ENCODE results near the gene SPNS3. TPM values are rescaled to one million over a fixed set of nuclear protein-coding genes. Genes with fewer than 3 reads are reported as not detected.

SPNS3 gene
- total and polyA plus RNA-seq, 7 donors = 1.6 TPM; not detected in 6

DNA sequence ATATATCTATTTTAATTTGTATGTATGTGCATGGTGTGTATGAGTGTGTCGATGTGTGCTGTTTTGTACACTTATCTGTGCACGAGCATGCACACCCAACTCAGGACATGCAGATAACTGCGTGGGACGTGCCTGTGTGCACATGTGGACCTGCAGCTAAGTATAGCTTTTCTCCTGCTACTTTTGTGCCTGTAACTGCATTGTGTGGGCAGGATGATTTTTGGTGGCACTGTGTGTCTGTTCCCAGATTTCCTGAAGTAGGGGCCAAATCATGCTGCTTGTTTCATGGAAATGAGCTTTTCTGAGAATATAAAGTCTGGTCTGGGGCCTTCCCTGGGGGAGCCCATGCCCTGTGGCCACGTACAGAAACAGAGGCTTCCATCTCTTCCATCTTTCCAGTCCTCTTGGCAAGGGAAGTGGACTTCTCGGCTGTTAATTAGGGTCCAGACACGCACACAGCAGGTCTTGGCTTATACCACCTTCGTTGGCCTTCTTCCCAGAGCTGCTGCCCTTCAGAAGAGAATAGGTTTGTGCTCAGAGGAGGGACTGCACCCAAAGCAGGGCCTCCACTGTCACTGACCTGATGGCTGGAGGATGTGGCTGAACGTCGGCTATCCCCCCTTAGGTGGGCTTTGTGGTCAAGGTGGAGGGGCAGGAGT is 30.2 kb downstream of the SPNS3 start:
- intact Hi-C loops (cut with DNase I) = no loop called here
- no peaks in the 10 kb centered on the region for H3K36me3 ChIP-seq
- DNase-seq = no peak
- H3K9me3 ChIP-seq = peaks cover 0 to 4% (median 0%) of the 10 kb centered on the region in 4 donors
- H3K4me1 ChIP-seq = no peaks in the 10 kb centered on the region
- no peaks in the 10 kb centered on the region for H3K27me3 ChIP-seq
- no peak overlapping the region for H3K4me3 ChIP-seq
- no peak overlapping the region for H3K27ac ChIP-seq
- TF ChIP-seq EP300 (IDR thresholded peaks at IDR 0.05) (no peak), POLR2AphosphoS5 (IDR thresholded peaks at IDR 0.05) (no peak), POLR2A (IDR thresholded peaks at IDR 0.05) (no peak)
- TF ChIP-seq, protein P1, sequence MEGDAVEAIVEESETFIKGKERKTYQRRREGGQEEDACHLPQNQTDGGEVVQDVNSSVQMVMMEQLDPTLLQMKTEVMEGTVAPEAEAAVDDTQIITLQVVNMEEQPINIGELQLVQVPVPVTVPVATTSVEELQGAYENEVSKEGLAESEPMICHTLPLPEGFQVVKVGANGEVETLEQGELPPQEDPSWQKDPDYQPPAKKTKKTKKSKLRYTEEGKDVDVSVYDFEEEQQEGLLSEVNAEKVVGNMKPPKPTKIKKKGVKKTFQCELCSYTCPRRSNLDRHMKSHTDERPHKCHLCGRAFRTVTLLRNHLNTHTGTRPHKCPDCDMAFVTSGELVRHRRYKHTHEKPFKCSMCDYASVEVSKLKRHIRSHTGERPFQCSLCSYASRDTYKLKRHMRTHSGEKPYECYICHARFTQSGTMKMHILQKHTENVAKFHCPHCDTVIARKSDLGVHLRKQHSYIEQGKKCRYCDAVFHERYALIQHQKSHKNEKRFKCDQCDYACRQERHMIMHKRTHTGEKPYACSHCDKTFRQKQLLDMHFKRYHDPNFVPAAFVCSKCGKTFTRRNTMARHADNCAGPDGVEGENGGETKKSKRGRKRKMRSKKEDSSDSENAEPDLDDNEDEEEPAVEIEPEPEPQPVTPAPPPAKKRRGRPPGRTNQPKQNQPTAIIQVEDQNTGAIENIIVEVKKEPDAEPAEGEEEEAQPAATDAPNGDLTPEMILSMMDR (IDR thresholded peaks at IDR 0.05) = no peak
- WGBS, 2 donors = 79 to 82% methylated on average over 10 of the region's 10 CpGs

DNA sequence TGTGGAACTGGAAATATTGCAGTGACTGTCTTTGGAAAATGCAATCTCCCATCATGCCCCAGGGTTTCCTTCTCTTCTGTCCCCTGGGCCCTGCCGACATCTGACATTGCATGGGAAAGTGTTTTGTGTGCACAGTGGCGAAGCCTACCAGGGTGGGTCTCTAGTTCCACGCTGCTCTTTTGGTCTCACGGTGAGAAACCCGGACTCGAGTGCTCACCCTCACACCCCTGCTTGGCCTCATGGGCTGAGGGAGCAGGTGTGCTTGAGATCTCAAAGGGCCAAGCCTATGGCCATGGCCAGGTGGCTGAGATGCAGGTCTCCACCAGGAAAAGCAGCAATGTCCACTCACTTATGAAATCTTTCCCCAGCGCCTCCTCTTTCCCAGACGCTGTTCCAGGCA is 32.0 kb downstream of the SPNS3 start:
- Histone ChIP-seq H3K36me3 (no peaks in the 10 kb centered on the region), H3K27me3 (no peaks in the 10 kb centered on the region), H3K4me3 (no peak overlapping the region), H3K27ac (no peak overlapping the region), H3K4me1 (no peaks in the 10 kb centered on the region), H3K9me3 (no peaks in the 10 kb centered on the region)
- TF ChIP-seq POLR2AphosphoS5 (IDR thresholded peaks at IDR 0.05) = no peak
- DNase-seq = no peak
- intact Hi-C loops (cut with DNase I) = no loop called here
- WGBS, 2 donors = 89 to 97% methylated on average over 8 of the region's 8 CpGs

GRCh38 chr17:4467287-4467686 is 33.5 kb downstream of the SPNS3 start:
- H3K27ac ChIP-seq = no peak overlapping the region
- intact Hi-C loops (cut with DNase I) = no loop called here

GRCh38 chr17:4469552-4469951 is 35.8 kb downstream of the SPNS3 start:
- Histone ChIP-seq H3K36me3 (no peaks in the 10 kb centered on the region), H3K27me3 (no peaks in the 10 kb centered on the region), H3K27ac (no peak overlapping the region), H3K9me3 (no peaks in the 10 kb centered on the region), H3K4me1 (no peaks in the 10 kb centered on the region), H3K4me3 (no peak overlapping the region)
- TF ChIP-seq EP300 (IDR thresholded peaks at IDR 0.05) = no peak
- TF ChIP-seq, protein P1 (IDR thresholded peaks at IDR 0.05) = no peak
- no peak for TF ChIP-seq POLR2AphosphoS5 (IDR thresholded peaks at IDR 0.05)
- no peak for TF ChIP-seq POLR2A (IDR thresholded peaks at IDR 0.05)
- no peak for DNase-seq
- intact Hi-C loops (cut with DNase I) = no loop called here
- 86 to 90% methylated on average over 12 of the region's 12 CpGs for WGBS, 2 donors

More at GRCh38 chr17:4467287-4467686, 33.5 kb downstream of the SPNS3 start:
- 82 to 83% methylated on average over 7 of the region's 7 CpGs for WGBS, 2 donors
- no peak overlapping the region for H3K4me3 ChIP-seq
- DNase-seq = no peak
- no peaks in the 10 kb centered on the region for H3K4me1 ChIP-seq
- no peaks in the 10 kb centered on the region for H3K27me3 ChIP-seq
- TF ChIP-seq POLR2A (IDR thresholded peaks at IDR 0.05) = no peak
- TF ChIP-seq, protein P1 (IDR thresholded peaks at IDR 0.05) = no peak
- no peak for TF ChIP-seq POLR2AphosphoS5 (IDR thresholded peaks at IDR 0.05)
- TF ChIP-seq EP300 (IDR thresholded peaks at IDR 0.05) = no peak
- H3K36me3 ChIP-seq = no peaks in the 10 kb centered on the region
- H3K9me3 ChIP-seq = no peaks in the 10 kb centered on the region

DNA sequence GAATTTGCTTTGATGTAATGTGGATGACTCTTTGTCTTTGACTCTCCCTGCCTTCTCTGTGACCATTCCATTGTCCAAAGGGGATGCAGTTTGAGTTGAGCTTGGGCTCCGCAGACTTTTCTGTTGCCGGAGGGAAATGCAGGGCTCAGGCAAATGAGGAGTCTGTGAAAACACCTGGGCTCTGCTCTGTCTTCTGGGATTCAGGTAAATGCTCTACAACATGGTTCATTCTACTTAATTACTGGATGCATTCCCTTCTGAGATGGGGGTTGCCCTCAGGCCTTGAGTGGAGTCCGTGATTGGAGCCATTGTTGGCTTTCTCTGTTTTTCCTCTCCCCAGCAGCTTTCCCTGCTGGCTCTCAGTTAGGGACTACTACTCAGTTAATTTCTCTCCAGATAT is 38.5 kb downstream of the SPNS3 start:
- H3K27me3 ChIP-seq = no peaks in the 10 kb centered on the region
- no peaks in the 10 kb centered on the region for H3K4me1 ChIP-seq
- 93 to 96% methylated on average over 3 of the region's 3 CpGs for WGBS, 2 donors
- H3K27ac ChIP-seq = no peak overlapping the region
- intact Hi-C loops (cut with DNase I) = no loop called here
- TF ChIP-seq, protein P1 (IDR thresholded peaks at IDR 0.05) = no peak
- TF ChIP-seq EP300 (IDR thresholded peaks at IDR 0.05) (no peak), POLR2A (IDR thresholded peaks at IDR 0.05) (no peak), POLR2AphosphoS5 (IDR thresholded peaks at IDR 0.05) (no peak)
- H3K4me3 ChIP-seq = no peak overlapping the region
- H3K9me3 ChIP-seq = no peaks in the 10 kb centered on the region
- H3K36me3 ChIP-seq = no peaks in the 10 kb centered on the region
- no peak for DNase-seq
